OCI-LY1 (cell line): Measurements from ENCODE around the gene TLDC2.
A peak's percentile ranks its signal among the peaks of the same experiment; 100 is the strongest.

Source experiments
- CTCF ChIP-seq: fragments of 200-600 bp; sonication (generic), shearing (Covaris generic); IDR thresholded peaks from 2 replicates; pipeline ENCODE4 v1.5.1; 2017; ENCODE audit warnings: mild to moderate bottlenecking, antibody characterized with exemption, low read length, moderate library complexity, mixed read lengths
- EZH2 ChIP-seq: fragments of 200-600 bp; sonication (generic), shearing (Covaris generic); IDR thresholded peaks from 2 replicates; pipeline ENCODE4 v1.8.0; 2017; ENCODE audit warnings: borderline replicate concordance, mixed run types, mild to moderate bottlenecking, antibody characterized with exemption, low read length, moderate library complexity, mixed read lengths

- peak; percentile 97 for TF ChIP-seq CTCF
- no peak for TF ChIP-seq EZH2
Observed at GRCh38 chr20:36886859-36887751, 11.2 kb downstream of the TLDC2 start.
